ENCODE measurements around the gene DMD.

- TF ChIP-seq REST (IDR thresholded peaks at IDR 0.05; ENCODE audit: borderline replicate concordance in 1 of 2, low read depth in 1 of 2, low read length in 2 of 2) (no peak), CTCF (CRISPR knock-in tag; IDR thresholded peaks at IDR 0.05) (no peak), BCLAF1 (IDR thresholded peaks at IDR 0.05) (no peak), POLR2A (IDR thresholded peaks at IDR 0.05; ENCODE audit: insufficient read depth in 1 of 2, low read depth in 2 of 2, low read length in 2 of 2) (no peak), HBP1 (CRISPR knock-in tag; IDR thresholded peaks at IDR 0.05; ENCODE audit: low read depth) (no peak), TFDP2 (CRISPR knock-in tag; IDR thresholded peaks at IDR 0.05) (no peak), ATF7-NPFF (CRISPR knock-in tag; IDR thresholded peaks at IDR 0.05; ENCODE audit: low read depth) (no peak), EZH2 (conservative IDR thresholded peaks at IDR 0.05; ENCODE audit: low read depth, low read length) (no peak)
These were observed 1276.4 kb downstream of the DMD start for GRCh38 chrX:31934842-31935370.

All from HepG2 (cell line).